ENCODE results near the gene SNRNP27. TPM values are rescaled to one million over a fixed set of nuclear protein-coding genes. Genes with fewer than 3 reads are reported as not detected.
A peak's percentile ranks its signal among the peaks of the same experiment; 100 is the strongest.

SNRNP27 gene
- total and polyA plus RNA-seq, 9 of the 15 experiments (the other 6 are each of a cell fraction or from before 2014, with no cell fraction given) = 29.2 to 102 (median 65.7) TPM

GRCh38 chr2:69914164-69914949 is 20.6 kb downstream of the SNRNP27 start (continued):
- TF ChIP-seq ELK3 (CRISPR knock-in tag; IDR thresholded peaks at IDR 0.05) (0 out of 2 replicates have a peak, but pooled peaks have one; percentile 24), EP400 (IDR thresholded peaks at IDR 0.05) (peak; percentile 98), NRF1 (conservative IDR thresholded peaks at IDR 0.05 in 1 of 2, IDR thresholded peaks at IDR 0.05 in 1 of 2) (peak; percentile 74 to 81), SMARCC2 (IDR thresholded peaks at IDR 0.05; ENCODE audit: low read depth) (0 out of 2 replicates have a peak, but pooled peaks have one; percentile 8), CGGBP1 (CRISPR knock-in tag; IDR thresholded peaks at IDR 0.05) (peak; percentile 26; the same call in 1 of the 2 replicates), GATAD2B (IDR thresholded peaks at IDR 0.05; ENCODE audit: borderline replicate concordance) (no peak), NELFE (IDR thresholded peaks at IDR 0.05; ENCODE audit: insufficient read depth, insufficient read length) (no peak), TAF9B (IDR thresholded peaks at IDR 0.05; ENCODE audit: partially characterized antibody) (peak; percentile 75), CBX2 (IDR thresholded peaks at IDR 0.05; ENCODE audit: insufficient read depth, low read length, poor library complexity, severe bottlenecking) (no peak), FOXA1 (IDR thresholded peaks at IDR 0.05; ENCODE audit: borderline replicate concordance) (no peak), ZMIZ1 (IDR thresholded peaks at IDR 0.05; ENCODE audit: low read depth in 2 of 2, low read length in 2 of 2) (peak in 1 of 2 experiments; percentile 18; a peak in 1 of 4 replicates), CREM (IDR thresholded peaks at IDR 0.05; ENCODE audit: low read depth) (peak; percentile 88), FOXP1 (CRISPR knock-in tag; IDR thresholded peaks at IDR 0.05) (peak; percentile 65; the same call in 1 of the 2 replicates), ZNF740 (CRISPR knock-in tag; IDR thresholded peaks at IDR 0.05) (peak; percentile 76), ZNF740 (tag; IDR thresholded peaks at IDR 0.05) (0 out of 4 replicates have a peak, but pooled peaks of 1 of the 2 experiments have one; percentile 4), SNIP1 (IDR thresholded peaks at IDR 0.05; ENCODE audit: low read depth) (no peak), HDAC3 (IDR thresholded peaks at IDR 0.05; ENCODE audit: borderline replicate concordance, partially characterized antibody) (no peak), SRF (CRISPR knock-in tag; IDR thresholded peaks at IDR 0.05) (peak in 1 of 2 experiments; percentile 80; a peak in 1 of 4 replicates), MIER1 (IDR thresholded peaks at IDR 0.05; ENCODE audit: low read depth) (no peak), HOXB6 (CRISPR knock-in tag; IDR thresholded peaks at IDR 0.05; ENCODE audit: borderline replicate concordance) (no peak)
- TF ChIP-seq, protein P1, sequence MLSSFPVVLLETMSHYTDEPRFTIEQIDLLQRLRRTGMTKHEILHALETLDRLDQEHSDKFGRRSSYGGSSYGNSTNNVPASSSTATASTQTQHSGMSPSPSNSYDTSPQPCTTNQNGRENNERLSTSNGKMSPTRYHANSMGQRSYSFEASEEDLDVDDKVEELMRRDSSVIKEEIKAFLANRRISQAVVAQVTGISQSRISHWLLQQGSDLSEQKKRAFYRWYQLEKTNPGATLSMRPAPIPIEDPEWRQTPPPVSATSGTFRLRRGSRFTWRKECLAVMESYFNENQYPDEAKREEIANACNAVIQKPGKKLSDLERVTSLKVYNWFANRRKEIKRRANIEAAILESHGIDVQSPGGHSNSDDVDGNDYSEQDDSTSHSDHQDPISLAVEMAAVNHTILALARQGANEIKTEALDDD (IDR thresholded peaks at IDR 0.05) = no peak
